HG02870 (cell line): Measurements from ENCODE around the gene TMOD1.
"Not testable (repeated sequence)": the region's sequence is repeated elsewhere in the genome, so short reads cannot be mapped to it uniquely, and the experiment has no call there.

Experiments used
- ATAC-seq: cut with Tn5 transposase; IDR thresholded peaks from one replicate; pipeline ENCODE4 v1.9.1; 2021; ENCODE audit warnings: mild to moderate bottlenecking, moderate library complexity; ENCODE audit not compliant: unreplicated experiment

The TMOD1 gene

GRCh38 chr9:97563458-97564135, 62.1 kb downstream of the TMOD1 start:
- ATAC-seq, result no peak

- ATAC-seq, result no peak
Observed at GRCh38 chr9:97564291-97565175, 63.1 kb downstream of the TMOD1 start.

- ATAC-seq, result no peak
Observed at GRCh38 chr9:97565262-97565661, 63.8 kb downstream of the TMOD1 start.

GRCh38 chr9:97567182-97567893, 65.9 kb downstream of the TMOD1 start:
- no peak for ATAC-seq

- ATAC-seq, result no peak
Observed at GRCh38 chr9:97567894-97568202, 66.4 kb downstream of the TMOD1 start.

- no peak for ATAC-seq
Observed at GRCh38 chr9:97568461-97569275, 67.2 kb downstream of the TMOD1 start.

GRCh38 chr9:97570899-97571298, 69.4 kb downstream of the TMOD1 start:
- no peak for ATAC-seq

- ATAC-seq, result no peak
Observed at GRCh38 chr9:97571664-97572063, 70.2 kb downstream of the TMOD1 start.

GRCh38 chr9:97572196-97572891, 70.9 kb downstream of the TMOD1 start:
- ATAC-seq, result no peak

- no peak for ATAC-seq
Observed at GRCh38 chr9:97572892-97573365, 71.5 kb downstream of the TMOD1 start.

GRCh38 chr9:97573482-97574073, 72.1 kb downstream of the TMOD1 start:
- no peak for ATAC-seq

GRCh38 chr9:97574101-97574571, 72.7 kb downstream of the TMOD1 start:
- not testable (repeated sequence) for ATAC-seq

GRCh38 chr9:97574921-97575672, 73.6 kb downstream of the TMOD1 start:
- ATAC-seq, result not testable (repeated sequence)

GRCh38 chr9:97575673-97576200, 74.3 kb downstream of the TMOD1 start:
- ATAC-seq, result no peak

- ATAC-seq, result no peak
Observed at GRCh38 chr9:97577051-97577450, 75.6 kb downstream of the TMOD1 start.

- no peak for ATAC-seq
Observed at GRCh38 chr9:97578846-97579245, 77.4 kb downstream of the TMOD1 start.

GRCh38 chr9:97579914-97580313, 78.4 kb downstream of the TMOD1 start:
- ATAC-seq, result no peak

- ATAC-seq, result not testable (repeated sequence)
Observed at GRCh38 chr9:97581590-97581989, 80.1 kb downstream of the TMOD1 start.

GRCh38 chr9:97584778-97585177, 83.3 kb downstream of the TMOD1 start:
- ATAC-seq, result not testable (repeated sequence)
